ENCODE data around the gene RAB17.

GRCh38 chr2:237538901-237539300, 51.6 kb downstream of the RAB17 start:
- TF ChIP-seq, protein P1, sequence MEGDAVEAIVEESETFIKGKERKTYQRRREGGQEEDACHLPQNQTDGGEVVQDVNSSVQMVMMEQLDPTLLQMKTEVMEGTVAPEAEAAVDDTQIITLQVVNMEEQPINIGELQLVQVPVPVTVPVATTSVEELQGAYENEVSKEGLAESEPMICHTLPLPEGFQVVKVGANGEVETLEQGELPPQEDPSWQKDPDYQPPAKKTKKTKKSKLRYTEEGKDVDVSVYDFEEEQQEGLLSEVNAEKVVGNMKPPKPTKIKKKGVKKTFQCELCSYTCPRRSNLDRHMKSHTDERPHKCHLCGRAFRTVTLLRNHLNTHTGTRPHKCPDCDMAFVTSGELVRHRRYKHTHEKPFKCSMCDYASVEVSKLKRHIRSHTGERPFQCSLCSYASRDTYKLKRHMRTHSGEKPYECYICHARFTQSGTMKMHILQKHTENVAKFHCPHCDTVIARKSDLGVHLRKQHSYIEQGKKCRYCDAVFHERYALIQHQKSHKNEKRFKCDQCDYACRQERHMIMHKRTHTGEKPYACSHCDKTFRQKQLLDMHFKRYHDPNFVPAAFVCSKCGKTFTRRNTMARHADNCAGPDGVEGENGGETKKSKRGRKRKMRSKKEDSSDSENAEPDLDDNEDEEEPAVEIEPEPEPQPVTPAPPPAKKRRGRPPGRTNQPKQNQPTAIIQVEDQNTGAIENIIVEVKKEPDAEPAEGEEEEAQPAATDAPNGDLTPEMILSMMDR (IDR thresholded peaks at IDR 0.05) = no peak
- TF ChIP-seq POLR2A (IDR thresholded peaks at IDR 0.05) (no peak), EP300 (IDR thresholded peaks at IDR 0.05) (no peak)
